HG03354 (cell line): Measurements from ENCODE around the gene FRMD5.

Source experiments
- ATAC-seq: cut with Tn5 transposase; IDR thresholded peaks from one replicate; pipeline ENCODE4 v1.9.1; 2021; ENCODE audit warnings: mild to moderate bottlenecking; ENCODE audit not compliant: unreplicated experiment, poor library complexity, severe bottlenecking

Gene FRMD5

GRCh38 chr15:44173813-44174212 lies 21.3 kb downstream of the FRMD5 start:
- ATAC-seq: no peak

- no peak for ATAC-seq
These were observed 31.7 kb downstream of the FRMD5 start for GRCh38 chr15:44163370-44163769.

- ATAC-seq: no peak
These were observed 34.3 kb downstream of the FRMD5 start for GRCh38 chr15:44160796-44161195.

- ATAC-seq: no peak
These were observed 35.6 kb downstream of the FRMD5 start for GRCh38 chr15:44159492-44159891.

GRCh38 chr15:44158111-44158510 lies 37.0 kb downstream of the FRMD5 start:
- ATAC-seq: no peak

GRCh38 chr15:44157679-44158078 lies 37.4 kb downstream of the FRMD5 start:
- no peak for ATAC-seq

GRCh38 chr15:44153352-44153751 lies 41.7 kb downstream of the FRMD5 start:
- ATAC-seq: no peak

GRCh38 chr15:44149224-44149623 lies 45.8 kb downstream of the FRMD5 start:
- ATAC-seq: no peak

- ATAC-seq: no peak
These were observed 46.5 kb downstream of the FRMD5 start for GRCh38 chr15:44148580-44148979.

GRCh38 chr15:44147636-44148035 lies 47.4 kb downstream of the FRMD5 start:
- ATAC-seq: no peak

GRCh38 chr15:44145495-44145894 lies 49.6 kb downstream of the FRMD5 start:
- no peak for ATAC-seq

- no peak for ATAC-seq
These were observed 50.1 kb downstream of the FRMD5 start for GRCh38 chr15:44144992-44145391.

- no peak for ATAC-seq
These were observed 50.9 kb downstream of the FRMD5 start for GRCh38 chr15:44144184-44144583.

GRCh38 chr15:44137750-44138149 lies 57.3 kb downstream of the FRMD5 start:
- ATAC-seq: no peak

GRCh38 chr15:44136991-44137477 lies 58.0 kb downstream of the FRMD5 start:
- no peak for ATAC-seq

GRCh38 chr15:44132057-44132456 lies 63.0 kb downstream of the FRMD5 start:
- no peak for ATAC-seq

GRCh38 chr15:44130778-44131177 lies 64.3 kb downstream of the FRMD5 start:
- ATAC-seq: no peak

- no peak for ATAC-seq
These were observed 65.2 kb downstream of the FRMD5 start for GRCh38 chr15:44129911-44130310.

- no peak for ATAC-seq
These were observed 66.6 kb downstream of the FRMD5 start for GRCh38 chr15:44128443-44128842.

GRCh38 chr15:44125879-44126278 lies 69.2 kb downstream of the FRMD5 start:
- ATAC-seq: no peak

- no peak for ATAC-seq
These were observed 92.3 kb downstream of the FRMD5 start for GRCh38 chr15:44102675-44103254.

- ATAC-seq: no peak
These were observed 93.1 kb downstream of the FRMD5 start for GRCh38 chr15:44101944-44102343.
